Transverse colon (tissue), 3 donors: ENCODE results near the gene POR.

ENCODE experiments used
- EP300 ChIP-seq: sonication (generic); formaldehyde crosslinking; IDR thresholded peaks from one replicate; pipeline ENCODE4 v1.6.1; 2017; ENCODE audit warnings: antibody characterized with exemption, low read depth
- TF ChIP-seq, protein P1 (sequence below), 5 experiments: fragments of 200-600 bp in 3 of 5; fragments of 450-650 bp in 2 of 5; sonication (generic) in 3 of 5; IDR thresholded peaks; 1 replicate in 2 of 5; 2 replicates in 3 of 5; pipeline ENCODE4 v1.5.1; 2016 to 2017; ENCODE audit warnings: antibody characterized with exemption in 5 of 5, inconsistent platforms in 3 of 5, mild to moderate bottlenecking in 2 of 5, moderate library complexity in 1 of 5

DNA sequence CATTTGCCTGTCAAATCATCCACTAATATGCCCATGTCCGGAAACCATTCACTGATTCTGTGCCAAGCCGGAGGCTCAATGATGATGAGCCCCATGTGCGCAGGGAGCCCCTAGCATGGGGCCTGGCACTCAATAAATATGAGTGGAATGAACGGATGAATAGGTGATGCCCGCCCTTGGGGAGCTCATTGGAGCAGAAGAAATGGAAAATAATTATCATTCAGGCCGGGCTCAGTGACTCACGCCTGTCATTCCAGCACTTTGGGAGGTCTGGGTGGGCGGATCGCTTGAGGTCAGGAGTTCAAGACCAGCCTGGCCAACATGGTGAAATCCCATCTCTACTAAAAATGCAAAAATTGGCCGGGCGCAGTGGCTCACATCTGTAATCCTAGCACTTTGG, 25.1 kb upstream of the POR start:
- TF ChIP-seq EP300 = no peak
- TF ChIP-seq, protein P1, sequence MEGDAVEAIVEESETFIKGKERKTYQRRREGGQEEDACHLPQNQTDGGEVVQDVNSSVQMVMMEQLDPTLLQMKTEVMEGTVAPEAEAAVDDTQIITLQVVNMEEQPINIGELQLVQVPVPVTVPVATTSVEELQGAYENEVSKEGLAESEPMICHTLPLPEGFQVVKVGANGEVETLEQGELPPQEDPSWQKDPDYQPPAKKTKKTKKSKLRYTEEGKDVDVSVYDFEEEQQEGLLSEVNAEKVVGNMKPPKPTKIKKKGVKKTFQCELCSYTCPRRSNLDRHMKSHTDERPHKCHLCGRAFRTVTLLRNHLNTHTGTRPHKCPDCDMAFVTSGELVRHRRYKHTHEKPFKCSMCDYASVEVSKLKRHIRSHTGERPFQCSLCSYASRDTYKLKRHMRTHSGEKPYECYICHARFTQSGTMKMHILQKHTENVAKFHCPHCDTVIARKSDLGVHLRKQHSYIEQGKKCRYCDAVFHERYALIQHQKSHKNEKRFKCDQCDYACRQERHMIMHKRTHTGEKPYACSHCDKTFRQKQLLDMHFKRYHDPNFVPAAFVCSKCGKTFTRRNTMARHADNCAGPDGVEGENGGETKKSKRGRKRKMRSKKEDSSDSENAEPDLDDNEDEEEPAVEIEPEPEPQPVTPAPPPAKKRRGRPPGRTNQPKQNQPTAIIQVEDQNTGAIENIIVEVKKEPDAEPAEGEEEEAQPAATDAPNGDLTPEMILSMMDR (IDR thresholded peaks at IDR 0.05) = no peak
